Upper lobe of left lung (tissue), 6 donors: ENCODE measurements around the gene ALKBH8. TPM values are rescaled to one million over a fixed set of nuclear protein-coding genes. Genes with fewer than 3 reads are reported as not detected.
"Not testable (repeated sequence)": the region's sequence is repeated elsewhere in the genome, so short reads cannot be mapped to it uniquely, and the experiment has no call there.

Experiments
- ATAC-seq, 2 donors: fragments of 200-7000 bp; cut with Tn5 transposase; one replicate each; pipeline ENCODE4 v1.9.1; 2022; ENCODE audit warnings: mild to moderate bottlenecking in 2 of 2, moderate library complexity in 2 of 2; ENCODE audit not compliant: low FRiP score in 2 of 2
- DNase-seq, 2 donors: peaks; one replicate each; pipeline ENCODE4 v3.0.0-alpha.2; 2019 to 2020
- H3K27ac ChIP-seq, 4 donors: fragments of 200-600 bp; sonication (generic); one replicate each; pipeline ENCODE4 v1.5.1; 2016 to 2019
- H3K27me3 ChIP-seq, 4 donors: fragments of 200-600 bp; sonication (generic); one replicate each; pipeline ENCODE4 v1.5.1; 2017 to 2019
- H3K36me3 ChIP-seq, 4 donors: fragments of 200-600 bp; sonication (generic); one replicate each; pipeline ENCODE4 v1.5.1; 2016 to 2019
- H3K4me1 ChIP-seq, 4 donors: fragments of 200-600 bp; sonication (generic); one replicate each; pipeline ENCODE4 v1.5.1; 2018 to 2019
- H3K4me3 ChIP-seq, 4 donors: fragments of 200-600 bp; sonication (generic); one replicate each; pipeline ENCODE4 v1.5.1; 2017 to 2019; ENCODE audit warnings: mild to moderate bottlenecking in 2 of 4, moderate library complexity in 1 of 4
- H3K9me3 ChIP-seq, 4 donors: fragments of 200-600 bp; sonication (generic); one replicate each; pipeline ENCODE4 v1.5.1; 2018 to 2019
- EP300 ChIP-seq, 4 donors: sonication (generic); formaldehyde crosslinking; IDR thresholded peaks; one replicate each; pipeline ENCODE4 v1.5.1; 2017; ENCODE audit warnings: antibody characterized with exemption in 4 of 4, control low read depth in 2 of 4
- POLR2A ChIP-seq, 4 donors: fragments of 450-650 bp; IDR thresholded peaks; one replicate each; pipeline ENCODE4 v1.5.1; 2016 to 2017; ENCODE audit warnings: antibody characterized with exemption in 4 of 4, mild to moderate bottlenecking in 2 of 4
- POLR2AphosphoS5 ChIP-seq, 2 donors: sonication (generic); formaldehyde crosslinking; IDR thresholded peaks; one replicate each; pipeline ENCODE4 v1.5.1; 2017; ENCODE audit warnings: antibody characterized with exemption in 2 of 2
- WGBS, 2 donors: methylation state at CpG; one replicate each; pipeline ENCODE4 v1.1.5; 2017 to 2018; 5-methylcytosine and 5-hydroxymethylcytosine counted together
- total RNA-seq, 6 donors: library from RNA; depleted of rRNA in 4 of 6; stranded (reverse); fragments of >200 nt in 4 of 6; gene quantifications; one replicate each; pipeline versions ENCODE4 v1.1.0 to v1.2.1, GENCODE V29; 2016 to 2021
- TF ChIP-seq, protein P1 (sequence below), 6 experiments: fragments of 450-650 bp in 4 of 6; fragments of 200-600 bp in 2 of 6; sonication (generic) in 2 of 6; IDR thresholded peaks; one replicate each; pipeline ENCODE4 v1.5.1; 2016 to 2019; ENCODE audit warnings: antibody characterized with exemption in 6 of 6
- donor health status: DM: no; HTN: no; CAD: no; lungs with moderate emphysema.
- donor health status: DM: no; HTN: yes; CAD: no; lungs with severe emphysema.

The ALKBH8 gene
- total RNA-seq, 6 donors from 2014 or later: 2.1 to 10.9 (median 6.5) TPM

DNA sequence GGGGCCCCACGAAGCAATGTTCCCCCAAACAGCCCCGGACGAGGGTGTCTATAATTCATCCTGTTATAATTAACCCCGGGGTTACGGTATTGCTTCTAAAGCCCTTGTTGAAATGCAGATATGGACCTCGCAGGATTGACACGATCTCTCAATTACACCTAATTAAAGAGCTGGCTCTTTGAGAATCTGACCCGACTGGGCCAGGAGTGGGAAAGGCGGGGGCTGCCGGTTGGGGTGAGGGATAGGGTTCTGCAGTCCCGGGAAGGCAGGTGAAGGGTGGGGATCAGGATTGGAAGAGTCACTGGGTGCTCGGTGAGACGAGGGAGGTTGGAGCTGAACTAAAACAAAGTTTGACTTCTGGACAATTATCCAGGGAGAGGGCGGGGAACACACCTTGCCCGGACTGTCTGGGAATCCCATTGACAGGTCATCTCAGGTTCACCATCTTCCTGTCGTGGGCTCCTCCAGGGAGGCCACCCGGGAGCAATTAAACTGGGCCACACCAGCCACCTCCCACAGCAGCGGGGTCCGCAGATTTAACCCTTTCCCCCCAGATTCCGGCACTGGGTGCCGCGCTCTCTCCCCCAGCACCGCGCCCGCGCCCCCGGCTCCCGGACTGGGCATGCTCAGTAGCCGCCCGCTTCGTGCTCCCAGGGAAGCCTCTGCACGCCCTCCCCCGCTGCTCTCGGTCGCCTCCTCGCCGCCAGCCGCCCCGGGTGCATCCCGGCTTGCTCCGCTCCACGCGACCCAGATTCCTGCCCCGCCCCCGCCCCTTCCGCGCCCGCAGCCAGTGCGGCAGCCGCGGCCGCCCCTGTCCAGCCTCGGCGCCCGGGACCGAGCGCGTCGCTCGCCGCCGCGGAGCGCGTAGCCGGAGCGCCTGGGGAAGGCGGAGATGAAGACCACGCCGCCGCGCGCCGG is 25.2 kb upstream of the ALKBH8 start, which contains the start of gene ELMOD1:
Gene ELMOD1, plus strand, starts transcription at position 688 of the 918 bp plus-strand sequence. CDS start 27,043 bp downstream, outside the sequence.
- DNase-seq (peak in 1 of 2 donors; percentile 91), ATAC-seq (peak; percentile 81 to 90)
- peak within 1 kb of the TSS in 3 of 4 donors; percentile 53 to 64 (median 60) for H3K4me3 ChIP-seq
- WGBS, 2 donors: 1 to 2% methylated on average over 13 to 30 of the region's 74 CpGs
- peaks cover 0 to 25% (median 16%) of the 10 kb centered on the region in 4 donors for H3K27me3 ChIP-seq
- no peaks in the 10 kb centered on the region for H3K9me3 ChIP-seq
- H3K27ac ChIP-seq: no peak within 1 kb of the TSS
- no peaks in the 10 kb centered on the region for H3K36me3 ChIP-seq
- peaks cover 15 to 26% (median 21%) of the 10 kb centered on the region in 4 donors for H3K4me1 ChIP-seq
- TF ChIP-seq, protein P1, sequence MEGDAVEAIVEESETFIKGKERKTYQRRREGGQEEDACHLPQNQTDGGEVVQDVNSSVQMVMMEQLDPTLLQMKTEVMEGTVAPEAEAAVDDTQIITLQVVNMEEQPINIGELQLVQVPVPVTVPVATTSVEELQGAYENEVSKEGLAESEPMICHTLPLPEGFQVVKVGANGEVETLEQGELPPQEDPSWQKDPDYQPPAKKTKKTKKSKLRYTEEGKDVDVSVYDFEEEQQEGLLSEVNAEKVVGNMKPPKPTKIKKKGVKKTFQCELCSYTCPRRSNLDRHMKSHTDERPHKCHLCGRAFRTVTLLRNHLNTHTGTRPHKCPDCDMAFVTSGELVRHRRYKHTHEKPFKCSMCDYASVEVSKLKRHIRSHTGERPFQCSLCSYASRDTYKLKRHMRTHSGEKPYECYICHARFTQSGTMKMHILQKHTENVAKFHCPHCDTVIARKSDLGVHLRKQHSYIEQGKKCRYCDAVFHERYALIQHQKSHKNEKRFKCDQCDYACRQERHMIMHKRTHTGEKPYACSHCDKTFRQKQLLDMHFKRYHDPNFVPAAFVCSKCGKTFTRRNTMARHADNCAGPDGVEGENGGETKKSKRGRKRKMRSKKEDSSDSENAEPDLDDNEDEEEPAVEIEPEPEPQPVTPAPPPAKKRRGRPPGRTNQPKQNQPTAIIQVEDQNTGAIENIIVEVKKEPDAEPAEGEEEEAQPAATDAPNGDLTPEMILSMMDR (IDR thresholded peaks at IDR 0.05): peak in 1 of 6 experiments; percentile 22
- TF ChIP-seq POLR2A (IDR thresholded peaks at IDR 0.05): no peak

DNA sequence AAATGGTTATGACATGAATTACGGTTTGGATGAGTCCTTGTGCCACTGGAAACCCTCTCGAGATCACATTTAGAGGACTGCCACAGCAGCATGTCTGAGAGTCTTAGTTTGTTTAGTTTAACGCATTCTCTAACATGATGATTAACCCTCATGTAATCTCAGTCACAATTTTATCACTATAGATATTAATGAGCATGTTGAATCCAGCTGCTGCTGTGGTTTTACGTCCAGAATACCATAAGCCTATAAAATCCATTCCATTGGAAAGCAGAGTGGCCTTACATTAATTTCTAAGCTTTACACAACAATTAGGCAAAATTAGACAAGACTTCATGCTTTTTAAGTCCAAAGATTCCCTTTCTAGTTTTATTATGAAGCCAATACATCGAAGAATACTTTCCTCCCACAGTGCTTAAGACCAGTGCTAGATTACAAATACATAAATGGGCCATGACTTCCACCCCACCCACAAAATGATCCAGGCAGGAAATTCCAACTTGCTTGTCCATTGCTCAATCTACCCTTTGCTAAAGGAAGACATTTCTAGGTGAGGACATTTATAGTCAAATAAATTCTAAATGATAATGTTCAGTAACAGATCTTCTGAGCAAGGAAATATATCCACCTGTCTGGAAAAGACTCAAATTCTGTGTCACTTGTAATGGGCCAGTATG is 21.9 kb upstream of the ALKBH8 start:
- no peaks in the 10 kb centered on the region for H3K9me3 ChIP-seq
- TF ChIP-seq POLR2A (IDR thresholded peaks at IDR 0.05): no peak
- TF ChIP-seq, protein P1 (IDR thresholded peaks at IDR 0.05): no peak
- no peak for TF ChIP-seq EP300 (IDR thresholded peaks at IDR 0.05)
- TF ChIP-seq POLR2AphosphoS5 (IDR thresholded peaks at IDR 0.05): no peak
- 74 to 78% methylated on average over 5 of the region's 5 CpGs for WGBS, 2 donors
- peaks cover 0 to 23% (median 16%) of the 10 kb centered on the region in 4 donors for H3K27me3 ChIP-seq
- no peak overlapping the region for H3K27ac ChIP-seq
- H3K4me1 ChIP-seq: peaks cover 15 to 24% (median 21%) of the 10 kb centered on the region in 4 donors
- no peaks in the 10 kb centered on the region for H3K36me3 ChIP-seq
- DNase-seq: no peak
- no peak for ATAC-seq
- H3K4me3 ChIP-seq: no peak overlapping the region

DNA sequence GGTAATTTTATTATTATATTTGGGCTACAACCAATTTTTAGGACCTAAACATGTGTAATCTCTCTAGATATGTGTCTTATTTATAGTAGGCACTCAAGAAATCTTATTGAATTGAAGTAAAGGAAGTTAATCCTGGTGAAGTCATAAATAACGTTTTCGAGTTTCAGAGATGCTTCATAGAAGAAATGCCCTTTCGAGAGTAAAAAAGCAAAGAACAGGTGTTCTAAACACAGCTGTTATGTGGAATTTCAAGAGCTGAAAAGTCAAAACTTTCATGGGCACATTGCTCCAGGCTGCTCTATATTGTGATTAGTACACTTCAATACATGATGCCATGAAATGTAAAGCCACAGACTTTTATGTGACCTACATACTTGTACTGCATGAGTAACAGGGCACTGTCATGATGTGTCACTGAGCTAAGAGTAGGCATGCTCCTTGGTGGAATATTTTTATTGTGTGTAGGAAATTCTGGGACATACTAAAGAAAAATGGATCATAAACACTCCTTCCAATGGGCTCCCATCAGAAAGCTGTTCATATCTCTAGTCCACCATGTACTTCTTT is 18.2 kb upstream of the ALKBH8 start:
- Histone ChIP-seq H3K9me3 (no peaks in the 10 kb centered on the region), H3K4me3 (no peak overlapping the region), H3K27ac (no peak overlapping the region), H3K36me3 (no peaks in the 10 kb centered on the region), H3K4me1 (no peaks in the 10 kb centered on the region), H3K27me3 (no peaks in the 10 kb centered on the region)
- DNase-seq (no peak), ATAC-seq (no peak)
- no peak for TF ChIP-seq POLR2AphosphoS5 (IDR thresholded peaks at IDR 0.05)
- TF ChIP-seq POLR2A (IDR thresholded peaks at IDR 0.05): no peak
- 60 to 63% methylated on average over 3 of the region's 3 CpGs for WGBS, 2 donors

DNA sequence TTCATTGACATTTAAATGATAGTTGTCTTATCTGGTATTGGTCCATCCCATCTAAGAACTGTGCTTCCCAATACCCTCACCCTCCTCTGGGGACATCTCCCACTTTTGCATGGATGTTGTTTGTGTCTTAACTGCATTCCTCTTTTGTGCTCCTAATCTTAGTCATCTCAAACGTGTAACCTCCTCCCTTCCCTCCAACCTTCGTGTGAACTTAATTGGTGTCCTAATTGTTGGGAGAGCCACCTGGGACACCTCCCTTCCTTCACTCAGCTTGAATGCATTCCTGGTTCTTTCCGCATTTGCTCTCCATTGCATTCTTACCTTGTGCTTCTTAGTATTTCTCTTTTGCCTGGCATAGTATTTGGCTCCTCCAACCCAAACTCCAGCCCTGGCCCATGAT is 15.6 kb upstream of the ALKBH8 start:
- no peaks in the 10 kb centered on the region for H3K36me3 ChIP-seq
- H3K9me3 ChIP-seq: no peaks in the 10 kb centered on the region
- ATAC-seq (no peak), DNase-seq (no peak)
- H3K27me3 ChIP-seq: no peaks in the 10 kb centered on the region
- peaks cover 0 to 6% (median 0%) of the 10 kb centered on the region in 4 donors for H3K4me1 ChIP-seq
- H3K4me3 ChIP-seq: no peak overlapping the region
- WGBS, 2 donors: 42 to 50% methylated on average over 3 of the region's 3 CpGs
- TF ChIP-seq POLR2AphosphoS5 (IDR thresholded peaks at IDR 0.05): no peak
- H3K27ac ChIP-seq: no peak overlapping the region

DNA sequence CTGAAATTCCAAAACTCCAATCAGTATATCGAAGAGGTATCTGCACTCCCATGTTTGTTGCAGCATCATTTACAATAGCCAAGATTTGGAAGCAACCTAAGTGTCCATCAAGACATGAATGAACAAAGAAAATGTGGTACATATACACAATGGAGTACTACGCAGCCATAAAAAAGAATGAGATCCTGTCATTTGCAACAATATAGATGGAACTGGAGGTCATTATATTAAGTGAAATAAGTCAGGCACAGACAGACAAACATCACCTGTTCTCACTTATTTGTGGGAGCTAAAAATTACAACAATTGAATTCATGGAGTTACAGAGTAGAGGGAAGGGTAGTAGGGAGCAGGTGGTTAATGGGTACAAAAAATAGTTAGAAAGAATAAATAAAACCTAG is 13.6 kb upstream of the ALKBH8 start:
- DNase-seq, ATAC-seq, H3K9me3 ChIP-seq, H3K4me3 ChIP-seq, H3K4me1 ChIP-seq, H3K27me3 ChIP-seq, H3K27ac ChIP-seq, H3K36me3 ChIP-seq: not testable (repeated sequence)
- WGBS, 2 donors: 89 to 97% methylated on average over 2 of the region's 2 CpGs

DNA sequence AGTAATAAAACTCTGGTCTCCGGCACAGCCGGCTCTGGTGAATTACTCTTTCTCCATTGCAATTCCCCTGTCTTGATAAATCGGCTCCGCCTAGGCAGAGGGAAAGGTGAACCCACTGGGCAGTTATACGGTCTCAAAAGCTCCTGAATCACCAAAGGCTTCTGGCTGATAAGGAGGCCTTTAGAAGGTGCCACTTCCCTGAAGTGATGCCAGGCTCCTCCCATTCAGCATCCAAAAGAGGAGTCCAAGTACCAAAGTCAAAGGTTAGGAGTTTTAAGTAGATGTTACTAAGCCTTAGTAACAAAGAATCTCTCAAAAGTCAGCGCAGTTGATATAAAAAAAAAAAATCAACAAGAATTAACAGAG is 11.8 kb upstream of the ALKBH8 start:
- 50 to 70% methylated on average over 6 of the region's 6 CpGs for WGBS, 2 donors
- Histone ChIP-seq H3K4me1 (peaks cover 0 to 6% (median 0%) of the 10 kb centered on the region in 4 donors), H3K4me3 (no peak overlapping the region), H3K9me3 (no peaks in the 10 kb centered on the region), H3K27me3 (no peaks in the 10 kb centered on the region), H3K36me3 (no peaks in the 10 kb centered on the region), H3K27ac (no peak overlapping the region)
- no peak for ATAC-seq
- TF ChIP-seq, protein P1 (IDR thresholded peaks at IDR 0.05): no peak
- no peak for TF ChIP-seq POLR2A (IDR thresholded peaks at IDR 0.05)
- no peak for TF ChIP-seq POLR2AphosphoS5 (IDR thresholded peaks at IDR 0.05)
- no peak for TF ChIP-seq EP300 (IDR thresholded peaks at IDR 0.05)
- no peak for DNase-seq
